Body of pancreas (tissue), 4 donors: ENCODE data around the gene CAMTA1.

Experiments
- POLR2A ChIP-seq, 3 donors: fragments of 450-650 bp; IDR thresholded peaks; one replicate each; pipeline ENCODE4 v1.6.1; 2016; ENCODE audit warnings: antibody characterized with exemption in 3 of 3, mild to moderate bottlenecking in 2 of 3
- TF ChIP-seq, protein P1 (sequence below), 7 experiments: fragments of 450-650 bp in 4 of 7; fragments of 200-600 bp in 3 of 7; sonication (generic) in 3 of 7; IDR thresholded peaks; one replicate each; pipeline ENCODE4 v1.5.1; 2016 to 2019; ENCODE audit warnings: antibody characterized with exemption in 7 of 7

DNA sequence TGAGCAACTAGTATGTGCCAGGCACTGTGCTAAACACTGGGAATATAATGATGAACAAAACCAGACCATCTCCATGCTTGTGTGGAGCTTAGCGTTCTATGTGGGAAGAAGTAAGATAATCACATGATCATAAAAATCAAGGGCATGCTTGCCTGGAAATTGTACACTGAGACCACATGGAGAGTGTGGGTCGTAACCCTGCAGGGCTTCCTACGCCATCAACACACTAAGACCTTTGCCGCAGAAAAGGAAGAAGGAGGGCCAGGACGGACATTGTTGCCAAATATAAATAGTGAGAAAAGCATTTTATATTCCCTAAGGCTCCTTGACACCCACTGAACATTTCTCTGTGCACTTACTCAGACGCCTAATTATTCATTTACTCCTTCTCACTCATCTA is 597.7 kb downstream of the CAMTA1 start:
- TF ChIP-seq, protein P1, sequence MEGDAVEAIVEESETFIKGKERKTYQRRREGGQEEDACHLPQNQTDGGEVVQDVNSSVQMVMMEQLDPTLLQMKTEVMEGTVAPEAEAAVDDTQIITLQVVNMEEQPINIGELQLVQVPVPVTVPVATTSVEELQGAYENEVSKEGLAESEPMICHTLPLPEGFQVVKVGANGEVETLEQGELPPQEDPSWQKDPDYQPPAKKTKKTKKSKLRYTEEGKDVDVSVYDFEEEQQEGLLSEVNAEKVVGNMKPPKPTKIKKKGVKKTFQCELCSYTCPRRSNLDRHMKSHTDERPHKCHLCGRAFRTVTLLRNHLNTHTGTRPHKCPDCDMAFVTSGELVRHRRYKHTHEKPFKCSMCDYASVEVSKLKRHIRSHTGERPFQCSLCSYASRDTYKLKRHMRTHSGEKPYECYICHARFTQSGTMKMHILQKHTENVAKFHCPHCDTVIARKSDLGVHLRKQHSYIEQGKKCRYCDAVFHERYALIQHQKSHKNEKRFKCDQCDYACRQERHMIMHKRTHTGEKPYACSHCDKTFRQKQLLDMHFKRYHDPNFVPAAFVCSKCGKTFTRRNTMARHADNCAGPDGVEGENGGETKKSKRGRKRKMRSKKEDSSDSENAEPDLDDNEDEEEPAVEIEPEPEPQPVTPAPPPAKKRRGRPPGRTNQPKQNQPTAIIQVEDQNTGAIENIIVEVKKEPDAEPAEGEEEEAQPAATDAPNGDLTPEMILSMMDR (IDR thresholded peaks at IDR 0.05), result no peak
- no peak for TF ChIP-seq POLR2A (IDR thresholded peaks at IDR 0.05)
